NCI-H1105 (cell line): ENCODE results near the gene GINS1.

Source experiments
- DNase-seq: peaks from one replicate; lab custom pipeline; 2025; lab: John Stamatoyannopoulos, UW

GINS1 gene

DNA sequence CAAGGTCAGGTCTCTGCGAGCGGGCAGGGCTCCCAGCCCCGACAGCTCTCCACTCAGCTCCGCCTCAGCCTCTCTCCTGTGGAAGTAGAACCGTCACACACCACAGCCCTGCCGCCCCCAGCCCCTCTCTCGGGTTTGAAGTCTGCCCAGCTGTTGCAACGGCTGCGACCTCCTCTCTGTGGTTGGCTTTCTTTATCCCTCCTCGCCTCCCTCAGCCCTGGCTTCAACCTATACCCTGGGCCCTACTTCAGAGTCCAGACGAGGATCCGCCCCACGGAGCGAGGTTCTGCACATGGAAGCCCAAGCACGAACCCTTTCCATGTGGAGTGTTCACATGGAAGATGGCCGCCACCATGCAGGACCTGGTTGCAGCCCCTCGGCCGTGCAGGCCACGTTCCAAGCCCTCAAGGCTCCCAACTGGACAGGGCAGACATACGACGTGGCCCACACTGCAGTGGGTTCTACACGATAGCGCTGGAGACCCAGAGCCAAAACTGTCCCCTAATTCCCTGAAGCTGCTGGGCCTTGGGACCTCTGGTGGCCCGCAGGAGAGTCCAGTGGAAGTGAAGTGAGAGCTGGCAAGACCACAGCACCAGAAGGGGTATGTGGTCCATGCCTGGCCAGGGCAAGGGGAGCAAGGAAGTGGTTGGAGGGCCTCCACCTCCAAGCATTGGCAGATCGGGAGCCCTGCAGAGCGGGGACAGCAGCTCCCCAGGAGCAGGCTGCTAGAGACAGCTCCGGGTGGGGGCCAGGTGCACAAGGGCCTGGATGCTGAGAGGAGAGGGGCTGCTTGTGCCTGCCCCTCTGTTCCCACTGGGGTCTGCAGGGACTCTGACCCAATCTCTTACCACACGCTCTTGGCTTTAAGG is 69.8 kb downstream of the GINS1 start:
- no peak for DNase-seq

DNA sequence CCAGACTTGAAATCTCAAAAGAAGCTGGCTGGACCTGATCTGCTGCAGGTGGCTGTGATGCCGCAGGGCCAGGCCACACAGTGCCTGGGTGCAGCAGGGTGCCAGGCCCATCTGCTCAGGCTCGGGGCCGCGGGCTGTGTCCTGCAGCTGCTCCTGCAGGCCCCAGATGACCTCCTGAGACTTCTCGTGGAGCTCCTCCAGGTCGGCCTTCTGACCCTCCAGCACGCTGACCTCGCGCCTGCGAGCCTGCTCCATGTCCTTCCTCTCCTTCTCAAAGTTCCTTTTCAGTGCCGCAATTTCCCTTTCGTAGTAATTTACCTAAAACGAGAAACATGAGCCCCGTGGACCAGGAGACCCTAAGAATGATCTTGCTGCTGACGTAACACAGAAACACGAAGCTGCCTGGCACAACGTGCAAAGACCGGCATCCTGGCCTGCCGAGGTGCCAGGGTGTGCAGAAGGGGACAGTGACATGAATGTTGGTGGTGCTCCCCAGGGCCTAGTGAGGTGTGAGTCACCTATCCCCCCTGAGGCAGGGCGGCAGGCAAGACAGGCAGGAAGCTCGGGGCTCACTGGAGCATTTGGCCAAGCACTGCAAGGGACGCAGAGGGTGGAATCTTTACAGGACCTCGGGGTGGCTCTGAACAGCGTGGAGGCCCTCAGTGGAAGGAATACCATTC is 71.6 kb downstream of the GINS1 start:
- no peak for DNase-seq

DNA sequence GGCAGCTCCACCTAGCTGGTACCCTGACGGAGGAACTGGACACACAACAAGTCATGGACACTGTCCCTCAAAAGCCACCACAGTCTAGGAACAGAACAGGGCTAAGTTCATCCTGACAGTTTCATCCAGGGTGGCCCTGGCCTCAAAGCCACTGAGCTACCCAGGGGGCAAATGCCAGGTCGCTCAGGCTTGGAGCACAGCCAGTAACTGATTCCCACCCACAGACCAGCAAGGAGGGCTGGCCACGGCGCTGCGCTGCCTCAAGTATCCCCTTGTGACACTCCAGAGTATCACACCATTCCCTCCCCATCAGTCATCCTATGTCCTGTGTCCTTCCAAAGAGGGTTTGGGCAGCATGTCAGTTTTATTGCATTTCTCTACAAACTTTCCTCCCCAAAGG is 72.2 kb downstream of the GINS1 start:
- DNase-seq = no peak

DNA sequence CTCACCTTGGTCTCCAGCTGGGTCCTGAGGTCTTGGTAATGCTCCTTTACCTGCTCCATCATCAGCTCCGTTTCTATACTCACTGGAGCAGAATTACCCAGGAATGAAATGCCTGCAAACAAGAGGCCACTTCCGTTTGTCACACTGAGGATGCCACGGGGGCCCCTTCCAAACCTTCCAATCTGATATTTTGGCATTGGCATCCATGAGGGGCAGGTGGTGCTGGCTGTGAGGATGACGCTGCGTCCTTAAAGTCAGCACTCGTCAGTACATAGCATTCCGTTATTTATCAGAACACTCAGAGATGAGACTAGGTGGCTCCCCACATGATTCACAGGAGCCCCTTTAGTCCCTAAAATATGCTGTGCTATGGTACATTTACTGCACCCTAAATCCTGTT is 72.7 kb downstream of the GINS1 start:
- no peak for DNase-seq

DNA sequence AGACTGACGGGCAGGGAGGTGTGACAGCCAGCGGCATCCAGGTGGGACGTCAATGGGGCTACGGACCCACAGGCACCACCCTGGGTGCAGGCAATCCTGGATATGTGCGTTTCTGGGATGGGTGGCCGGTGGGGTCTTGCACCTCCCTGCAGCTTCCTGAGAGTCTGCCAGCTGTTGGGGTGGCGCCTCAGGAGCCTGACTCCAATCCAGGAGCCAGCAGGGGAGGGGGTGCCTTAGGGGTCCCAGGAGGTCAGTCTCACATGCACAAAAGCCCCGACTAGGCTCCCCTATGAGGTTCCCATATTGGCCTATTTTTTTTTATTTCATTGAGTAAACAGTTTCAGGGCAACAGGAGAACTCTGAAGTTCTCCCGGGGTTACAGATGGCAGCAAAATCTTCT is 73.3 kb downstream of the GINS1 start:
- DNase-seq = no peak

DNA sequence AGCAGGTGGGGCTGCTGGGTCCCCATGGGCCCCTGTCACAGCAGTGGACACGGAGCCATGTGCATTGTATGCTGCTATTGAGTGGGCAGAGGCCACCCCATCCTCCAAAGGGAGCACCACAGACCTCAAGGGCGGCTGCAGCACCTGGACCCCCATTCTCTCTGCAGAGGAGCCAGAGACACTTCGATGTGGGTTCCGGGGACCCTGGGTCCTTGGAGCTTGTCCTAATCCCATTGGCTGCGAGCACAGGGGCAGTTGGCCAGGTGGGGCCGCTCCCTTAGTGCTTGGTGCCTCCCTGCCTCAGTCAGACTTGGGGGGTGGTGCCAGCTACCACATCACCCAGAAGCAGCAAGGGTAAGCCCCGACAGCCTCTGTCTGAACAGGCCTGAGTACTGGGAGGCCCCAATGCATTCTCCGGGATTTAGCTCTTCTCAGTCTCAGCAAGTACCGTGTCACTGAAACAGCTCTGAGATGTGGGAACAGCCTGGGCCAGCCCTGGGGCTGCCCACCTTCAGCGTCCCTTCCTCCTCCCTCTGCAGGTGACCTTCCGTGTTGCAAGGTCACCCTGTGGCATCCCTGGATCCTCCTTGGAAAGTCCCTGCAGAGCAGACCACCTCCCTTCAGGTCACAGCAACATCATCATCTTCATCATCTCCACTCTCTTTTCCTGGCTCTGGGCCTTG is 73.9 kb downstream of the GINS1 start:
- DNase-seq = no peak

DNA sequence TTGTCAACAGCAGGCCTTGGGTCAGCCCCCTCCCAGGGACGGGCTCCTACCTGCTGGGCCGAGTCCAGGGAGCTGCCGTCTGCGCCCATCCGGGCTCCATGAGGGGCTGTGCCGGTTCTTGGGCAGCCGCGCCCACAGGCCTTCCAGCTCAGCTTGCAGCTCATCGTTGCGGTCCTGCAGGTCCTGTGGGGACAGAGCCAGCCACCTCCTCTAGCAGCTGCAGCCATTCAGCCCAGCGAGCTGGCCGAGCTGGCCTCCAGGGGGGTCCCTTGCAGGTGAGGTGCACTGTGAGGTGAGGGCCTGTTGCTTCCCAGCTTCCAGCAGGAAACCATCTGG is 74.4 kb downstream of the GINS1 start:
- DNase-seq = no peak

DNA sequence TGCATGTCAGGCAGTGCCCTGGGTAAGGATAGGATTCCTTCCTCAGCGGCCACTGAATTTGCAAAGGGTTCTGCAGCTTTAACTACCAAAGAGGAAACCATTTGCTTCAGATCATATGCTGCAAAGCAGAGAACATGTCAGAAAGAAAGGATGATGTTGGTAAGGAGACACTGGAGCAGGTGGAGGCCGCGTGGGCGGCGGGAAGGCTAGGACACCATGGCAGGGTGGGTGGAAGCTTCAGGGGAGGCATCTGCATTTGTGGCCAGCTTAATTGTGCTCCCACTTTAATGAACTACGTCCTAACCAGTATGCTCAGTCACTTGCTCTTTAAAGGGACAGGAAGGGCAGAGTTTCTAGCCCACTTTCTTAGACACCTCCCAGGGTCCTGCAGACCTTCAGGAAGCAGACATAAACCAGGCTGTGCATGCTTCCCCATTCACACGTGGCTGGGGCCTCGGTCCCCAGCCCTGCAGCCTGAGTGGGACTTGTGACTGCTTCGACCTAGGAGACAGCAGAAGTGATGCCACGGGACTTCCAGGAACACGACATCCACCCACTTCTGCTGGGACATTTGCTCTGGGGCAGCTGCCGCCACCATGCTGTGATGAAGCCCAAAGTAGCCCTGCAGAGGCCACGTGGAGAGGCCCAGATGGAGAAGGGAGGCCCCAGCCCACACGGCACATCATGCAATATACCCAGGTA is 76.1 kb downstream of the GINS1 start:
- no peak for DNase-seq

DNA sequence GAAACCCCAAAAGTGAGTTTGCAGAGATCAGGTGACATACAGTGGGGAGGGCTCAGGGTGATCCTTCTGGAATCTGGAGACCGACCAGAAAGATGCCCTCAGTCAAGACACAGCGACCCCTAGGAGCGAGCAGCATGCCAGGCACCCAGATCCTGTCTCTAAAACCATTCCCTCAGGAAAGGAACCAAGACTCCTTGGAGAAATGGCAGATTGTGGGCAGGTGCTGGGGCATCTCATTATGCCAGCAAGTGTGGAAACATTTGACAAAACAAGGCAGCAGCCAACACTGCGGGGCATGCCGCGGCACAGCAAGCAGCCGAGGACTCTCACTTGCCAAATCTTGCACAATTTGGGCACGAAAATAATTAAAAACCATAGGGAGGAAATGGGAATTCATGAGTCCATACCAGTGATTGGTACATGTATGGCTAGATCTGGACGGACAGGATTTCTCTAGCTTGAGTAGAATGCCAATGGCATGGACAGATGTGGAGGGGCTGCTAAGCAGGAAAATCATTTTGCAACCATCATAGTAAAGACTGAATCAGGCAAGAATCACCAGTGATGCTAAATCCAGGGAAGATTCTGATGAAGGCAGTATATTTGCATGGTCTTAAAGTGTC is 76.9 kb downstream of the GINS1 start:
- no peak for DNase-seq

DNA sequence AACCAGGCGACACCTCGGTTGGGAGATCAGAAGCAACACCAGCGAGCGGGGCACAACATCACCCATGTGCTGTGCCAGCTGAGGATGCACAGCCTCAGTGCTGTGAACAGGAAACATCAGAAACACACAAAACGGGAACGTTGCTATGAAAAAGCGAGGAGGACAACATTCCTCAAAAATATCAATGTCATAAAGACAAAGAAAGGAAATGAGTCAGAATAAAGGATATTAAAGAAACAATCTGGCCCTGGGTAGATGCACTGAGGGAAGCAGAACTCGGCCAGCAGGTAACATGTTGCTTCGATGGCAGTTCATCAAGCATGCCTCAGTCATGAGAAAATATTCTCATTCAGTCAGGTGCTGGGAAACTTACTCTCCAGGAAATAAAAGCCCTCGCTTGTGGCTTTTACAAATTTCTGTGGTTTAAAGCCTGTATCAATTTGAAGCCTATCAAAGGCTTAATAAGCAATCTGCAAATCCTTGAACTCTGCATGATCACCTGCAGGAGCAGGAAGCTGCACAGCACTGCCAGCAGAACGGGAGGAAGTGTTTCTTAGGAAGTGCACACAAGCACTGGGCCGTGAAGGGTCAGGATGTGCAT is 77.5 kb downstream of the GINS1 start:
- no peak for DNase-seq

DNA sequence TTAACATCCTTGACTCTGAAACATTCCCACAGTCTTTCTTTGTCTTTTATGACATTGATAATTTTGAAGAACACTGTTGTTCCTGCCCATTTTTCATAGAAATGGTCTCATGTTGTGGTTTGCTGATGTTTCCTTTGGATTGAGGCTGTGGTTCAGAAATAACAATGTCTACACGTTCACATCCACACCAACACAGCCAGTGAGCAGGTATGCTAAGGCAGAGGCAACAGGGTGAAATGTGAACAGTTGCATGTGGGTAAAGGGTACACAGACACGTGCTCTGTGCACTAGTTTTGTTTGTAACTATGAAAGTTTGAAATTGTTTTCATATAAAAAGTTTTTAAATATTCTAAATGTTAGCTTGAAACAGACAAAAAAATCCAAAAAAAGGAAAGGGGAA is 78.4 kb downstream of the GINS1 start:
- DNase-seq = no peak

DNA sequence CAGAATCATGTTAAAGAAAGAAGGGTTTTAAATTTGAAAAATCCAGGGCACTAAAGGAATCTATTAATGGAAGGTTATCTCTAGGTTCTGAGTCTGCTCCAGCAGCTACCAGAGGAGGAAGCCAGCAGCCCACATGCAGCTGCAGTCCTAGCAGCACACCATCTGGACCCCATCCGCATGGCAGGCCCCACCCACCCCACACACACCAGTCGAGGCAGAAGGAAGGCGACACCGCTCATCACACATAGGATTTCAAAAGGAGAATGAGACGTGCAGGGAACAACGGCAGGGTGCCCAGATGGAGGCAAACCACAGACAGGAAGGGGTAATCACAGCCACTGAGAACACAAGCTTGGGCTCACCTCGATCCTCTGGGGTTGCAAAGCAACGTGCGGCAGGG is 78.9 kb downstream of the GINS1 start:
- no peak for DNase-seq

DNA sequence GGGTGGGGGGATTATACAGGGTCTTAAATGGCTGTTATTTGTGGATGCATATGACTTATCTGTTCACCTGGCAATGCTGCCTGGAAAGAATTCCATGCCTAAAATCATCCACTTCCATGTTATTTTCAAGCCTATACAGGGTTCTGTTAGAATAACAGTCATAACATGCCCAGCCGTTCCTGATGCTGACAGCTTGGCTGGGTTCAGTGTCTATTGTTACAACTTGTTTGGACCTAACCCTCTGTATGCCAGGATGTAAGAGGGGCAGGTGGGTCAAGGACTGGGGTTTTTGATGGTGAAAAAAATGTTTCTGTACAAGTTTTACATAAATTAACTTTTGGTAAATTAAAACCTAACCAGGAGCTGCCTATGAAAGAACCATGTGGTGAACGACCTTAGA is 79.8 kb downstream of the GINS1 start:
- no peak for DNase-seq

DNA sequence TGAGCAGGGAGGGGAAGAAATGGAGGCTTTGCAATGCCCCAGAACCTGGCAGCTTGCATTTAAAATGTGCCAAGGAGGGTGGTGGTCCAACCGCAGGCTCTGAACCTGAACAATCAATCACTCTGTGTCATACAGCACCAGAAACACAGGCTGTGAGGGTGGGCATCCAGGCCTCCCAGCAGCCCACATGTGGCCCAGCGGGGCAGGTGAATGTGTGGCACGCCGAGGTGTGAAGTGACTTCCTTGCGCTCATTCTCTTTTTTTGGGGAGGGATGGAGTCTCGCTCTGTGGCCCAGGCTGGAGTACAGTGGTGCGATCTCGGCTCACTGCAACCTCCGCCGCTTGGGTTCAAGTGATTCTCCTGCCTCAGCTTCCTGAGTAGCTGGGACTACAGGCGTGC is 80.5 kb downstream of the GINS1 start:
- no peak for DNase-seq

DNA sequence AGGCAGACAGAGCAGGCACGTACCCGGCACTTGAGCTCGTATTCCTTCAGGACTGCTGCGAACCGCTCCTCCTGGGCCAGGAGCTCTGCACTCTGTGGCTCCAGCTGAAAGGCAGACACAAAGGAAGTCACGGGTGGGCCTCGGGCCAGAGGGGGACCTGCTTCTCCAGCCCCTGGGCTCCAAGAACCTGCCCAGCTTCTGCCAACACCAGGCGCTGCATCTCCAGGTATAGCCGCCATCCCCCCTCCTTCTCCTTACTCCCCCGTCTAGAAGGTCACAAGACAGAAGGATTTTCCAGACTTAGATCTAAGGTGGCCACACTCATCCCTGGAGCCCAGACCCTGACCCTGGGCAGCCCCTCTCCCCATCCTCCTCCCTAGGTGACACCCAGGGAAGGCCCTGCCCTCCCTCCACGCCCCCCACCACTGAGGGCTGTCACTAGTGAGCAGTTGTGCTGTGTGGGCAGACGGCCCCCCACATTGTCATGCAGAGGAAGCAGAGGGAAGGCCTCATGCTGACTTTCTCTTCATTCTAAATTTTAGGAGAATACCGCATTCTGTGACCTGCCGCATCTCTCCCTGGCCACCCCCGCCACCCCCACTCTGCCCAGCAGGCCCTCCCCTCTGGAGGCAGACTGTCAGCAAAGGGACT is 81.9 kb downstream of the GINS1 start:
- DNase-seq = no peak

DNA sequence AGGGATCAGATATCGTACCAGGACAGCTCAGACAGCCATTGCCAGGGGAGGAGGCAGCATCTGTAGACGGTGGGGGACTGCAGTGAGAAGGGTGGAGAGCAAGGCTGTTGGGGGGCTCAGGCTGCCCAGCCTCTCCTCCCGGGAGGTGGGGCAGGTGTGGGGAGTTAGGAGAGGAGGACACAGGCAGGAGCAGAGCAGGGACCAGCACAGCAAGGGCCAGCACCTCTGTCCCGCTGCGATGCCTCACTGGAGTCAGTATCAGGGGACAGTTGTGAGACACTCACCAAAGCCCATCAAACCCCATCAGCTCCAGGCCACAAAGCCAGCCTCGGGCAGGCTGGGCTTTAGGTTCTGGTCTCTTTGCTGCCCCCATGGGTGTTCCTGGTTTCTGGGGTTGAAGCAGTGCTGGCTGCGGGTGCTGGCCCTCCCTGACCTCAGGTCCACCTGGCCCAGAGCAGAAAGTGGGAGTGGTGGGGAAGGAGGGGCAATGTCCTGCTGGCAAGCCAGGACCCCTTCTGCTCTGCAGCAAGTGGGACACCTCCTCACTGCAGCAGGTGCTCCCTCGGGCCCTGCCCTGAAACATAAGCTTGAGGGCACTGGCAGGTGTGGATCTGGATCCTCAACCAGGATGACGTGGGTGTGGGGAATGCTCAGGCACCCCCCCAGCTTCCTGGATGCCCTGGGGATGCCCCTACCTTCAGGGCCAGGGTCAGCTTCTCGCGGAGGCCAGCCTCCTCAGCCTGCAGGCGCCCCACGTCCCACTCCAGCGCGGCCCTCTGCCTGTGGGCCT is 83.4 kb downstream of the GINS1 start:
- DNase-seq = no peak

DNA sequence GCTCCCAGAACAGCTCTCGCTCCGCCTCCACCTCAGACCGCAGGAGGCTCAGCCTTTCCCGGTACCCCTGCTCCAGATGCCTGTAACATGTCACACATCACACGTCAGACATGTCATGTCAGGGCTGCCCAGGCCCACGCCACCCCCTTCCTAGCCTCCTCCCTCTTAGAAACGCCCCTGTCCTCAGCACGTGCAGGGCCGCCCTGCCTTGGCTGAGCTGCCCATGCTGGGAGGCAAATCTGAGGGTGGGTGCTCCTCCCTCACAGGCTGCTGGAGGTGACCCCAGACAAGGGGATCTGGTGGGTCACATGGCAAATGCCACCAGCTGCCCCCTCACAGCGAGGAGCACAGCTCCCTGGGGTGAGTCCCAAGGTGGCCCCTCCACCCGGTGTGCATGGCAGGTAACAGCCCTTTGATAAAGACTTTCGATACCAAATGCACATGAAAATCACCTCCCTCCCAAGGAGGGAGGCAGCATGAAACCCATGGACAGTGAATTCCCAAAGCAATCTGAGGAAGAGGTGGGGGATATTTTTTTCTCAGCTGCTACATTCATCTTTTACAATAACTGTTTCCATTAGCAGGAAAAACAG is 84.1 kb downstream of the GINS1 start:
- no peak for DNase-seq

DNA sequence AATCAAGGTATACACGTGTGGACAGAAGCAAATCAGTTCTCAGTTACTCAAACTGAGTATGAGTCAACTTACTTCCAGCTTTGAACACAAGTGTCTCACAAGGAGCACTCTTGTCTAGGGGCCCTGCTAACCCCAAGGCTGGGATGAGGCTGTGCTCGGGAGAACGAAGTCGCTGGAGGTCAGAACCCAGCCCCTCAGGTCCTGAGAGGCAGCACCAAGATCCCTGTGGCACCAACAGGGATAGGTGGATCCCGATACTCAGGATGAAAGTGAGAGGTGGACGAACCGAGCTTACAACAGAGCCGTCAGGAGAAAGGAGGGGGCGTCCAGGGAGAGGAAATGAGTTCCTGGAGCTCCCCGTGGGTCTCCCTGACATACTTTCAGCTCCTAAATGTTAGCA is 85.7 kb downstream of the GINS1 start:
- no peak for DNase-seq

DNA sequence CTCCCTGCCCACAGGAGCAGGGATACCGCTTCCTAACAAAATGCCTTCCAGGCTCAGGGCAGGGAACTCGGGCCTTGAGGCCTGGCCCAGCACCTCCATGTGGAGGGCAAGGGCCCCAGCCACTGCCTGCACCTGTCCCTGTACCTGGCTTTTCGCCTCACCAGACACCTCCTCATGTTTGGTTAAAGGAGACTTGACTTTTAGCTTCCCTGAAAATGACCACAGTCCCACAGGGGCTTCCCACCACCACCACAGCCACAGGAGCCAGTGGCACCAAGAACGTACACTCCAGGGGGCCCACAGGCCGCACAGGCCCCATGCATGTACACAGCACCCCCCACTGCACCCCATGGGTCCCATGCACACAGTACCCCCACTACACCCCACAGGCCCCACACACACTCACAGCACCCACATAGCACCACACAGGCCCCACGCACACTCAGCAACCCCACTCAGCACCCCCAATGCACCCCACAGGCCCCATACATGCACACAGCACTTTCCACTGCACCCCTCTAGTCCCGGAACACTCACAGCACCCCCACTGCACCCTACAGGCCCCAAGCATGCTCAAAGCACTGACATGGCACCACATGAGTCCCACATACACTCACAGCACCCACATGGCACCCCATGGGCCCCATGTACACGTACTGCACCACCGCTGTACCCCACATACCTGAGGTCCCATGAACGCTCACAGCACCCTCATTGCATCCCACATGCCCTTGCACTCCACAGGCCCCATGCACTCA is 86.5 kb downstream of the GINS1 start:
- no peak for DNase-seq
